HG03139 (cell line): ENCODE data around the gene MAPK8IP3.
"Not testable (repeated sequence)": the region's sequence is repeated elsewhere in the genome, so short reads cannot be mapped to it uniquely, and the experiment has no call there.

Experiments
- ATAC-seq: cut with Tn5 transposase; IDR thresholded peaks from one replicate; pipeline ENCODE4 v1.9.1; 2021; ENCODE audit not compliant: unreplicated experiment

The MAPK8IP3 gene

GRCh38 chr16:1677339-1677738 lies 28.7 kb upstream of the MAPK8IP3 start:
- no peak for ATAC-seq

GRCh38 chr16:1677942-1678499 lies 28.0 kb upstream of the MAPK8IP3 start, which contains the start of gene JPT2:
TSS of gene JPT2 (plus strand) at chr16:1678279. CDS start at chr16:1678313, 34 bp downstream.
- peak; percentile 91 for ATAC-seq

- ATAC-seq, result peak; percentile 14
These were observed 27.4 kb upstream of the MAPK8IP3 start for GRCh38 chr16:1678500-1679098.

GRCh38 chr16:1680361-1680760 lies 25.6 kb upstream of the MAPK8IP3 start:
- no peak for ATAC-seq

- ATAC-seq, result no peak
These were observed 25.0 kb upstream of the MAPK8IP3 start for GRCh38 chr16:1681032-1681431.

GRCh38 chr16:1687427-1688316 lies 18.3 kb upstream of the MAPK8IP3 start:
- no peak for ATAC-seq

GRCh38 chr16:1688807-1689560 lies 17.0 kb upstream of the MAPK8IP3 start:
- no peak for ATAC-seq

- no peak for ATAC-seq
These were observed 16.1 kb upstream of the MAPK8IP3 start for GRCh38 chr16:1689853-1690252.

GRCh38 chr16:1690810-1691209 lies 15.2 kb upstream of the MAPK8IP3 start:
- ATAC-seq, result no peak

GRCh38 chr16:1691276-1691675 lies 14.7 kb upstream of the MAPK8IP3 start:
- ATAC-seq, result no peak

- no peak for ATAC-seq
These were observed 14.0 kb upstream of the MAPK8IP3 start for GRCh38 chr16:1691956-1692355.

- no peak for ATAC-seq
These were observed 9.1 kb upstream of the MAPK8IP3 start for GRCh38 chr16:1696863-1697262.

- ATAC-seq, result no peak
These were observed 7.3 kb upstream of the MAPK8IP3 start for GRCh38 chr16:1698680-1699079.

GRCh38 chr16:1700246-1700645 lies 5.7 kb upstream of the MAPK8IP3 start:
- no peak for ATAC-seq

- ATAC-seq, result no peak
These were observed 4.6 kb upstream of the MAPK8IP3 start for GRCh38 chr16:1701216-1701878.

- not testable (repeated sequence) for ATAC-seq
These were observed 689 bp upstream of the MAPK8IP3 start for GRCh38 chr16:1705324-1705687.

GRCh38 chr16:1706386-1707192 lies 594 bp downstream of the MAPK8IP3 start:
- peak; percentile 23 for ATAC-seq

GRCh38 chr16:1707193-1707790 lies 1.3 kb downstream of the MAPK8IP3 start:
- no peak for ATAC-seq

- no peak for ATAC-seq
These were observed 2.2 kb downstream of the MAPK8IP3 start for GRCh38 chr16:1708083-1708767.
